D341Med (cell line): ENCODE results near the gene SCRN1.
"Not testable (repeated sequence)": the region's sequence is repeated elsewhere in the genome, so short reads cannot be mapped to it uniquely, and the experiment has no call there.

Source experiments
- DNase-seq: peaks from one replicate; pipeline ENCODE4 v3.0.0; 2012; ENCODE audit warnings: low spot score

Gene SCRN1

DNA sequence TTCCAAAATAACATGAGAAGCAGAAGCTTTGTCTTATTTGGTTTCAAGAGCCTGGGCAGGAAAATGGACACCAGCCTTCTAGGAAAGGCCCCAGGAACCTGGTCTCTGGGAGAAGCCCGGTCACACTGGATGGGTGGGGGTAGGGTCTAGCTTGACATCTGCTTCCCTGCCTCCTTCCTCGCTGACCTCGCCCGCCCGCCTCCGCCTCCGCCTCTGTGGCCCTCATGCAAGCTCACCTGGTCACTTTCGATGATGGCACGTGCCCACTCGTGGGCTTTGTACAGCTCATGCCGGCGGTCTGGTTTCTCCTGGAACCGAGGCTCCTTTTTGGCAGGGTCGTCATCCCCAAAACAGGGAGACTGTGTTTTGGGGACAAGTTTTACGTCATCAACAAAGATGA, 63.4 kb downstream of the SCRN1 start:
- DNase-seq: no peak

DNA sequence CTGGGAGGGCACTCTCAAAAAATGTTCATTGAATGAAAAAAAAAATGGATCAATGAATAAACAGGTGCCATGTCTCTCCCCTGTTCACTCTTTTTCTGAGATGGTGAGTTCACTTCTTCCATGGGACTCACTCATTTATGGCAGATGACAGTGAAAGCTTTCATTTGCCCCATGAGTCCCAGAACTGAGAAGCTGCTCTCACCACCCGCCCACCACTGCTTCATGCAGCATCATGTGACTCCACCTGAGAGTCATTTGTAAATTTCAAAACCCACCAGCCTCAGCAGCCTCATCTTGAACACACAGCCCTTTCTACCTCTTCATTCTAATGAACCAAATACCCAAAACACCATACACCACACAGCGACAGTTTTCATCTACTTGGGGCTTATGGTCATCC, 64.9 kb downstream of the SCRN1 start:
- no peak for DNase-seq

DNA sequence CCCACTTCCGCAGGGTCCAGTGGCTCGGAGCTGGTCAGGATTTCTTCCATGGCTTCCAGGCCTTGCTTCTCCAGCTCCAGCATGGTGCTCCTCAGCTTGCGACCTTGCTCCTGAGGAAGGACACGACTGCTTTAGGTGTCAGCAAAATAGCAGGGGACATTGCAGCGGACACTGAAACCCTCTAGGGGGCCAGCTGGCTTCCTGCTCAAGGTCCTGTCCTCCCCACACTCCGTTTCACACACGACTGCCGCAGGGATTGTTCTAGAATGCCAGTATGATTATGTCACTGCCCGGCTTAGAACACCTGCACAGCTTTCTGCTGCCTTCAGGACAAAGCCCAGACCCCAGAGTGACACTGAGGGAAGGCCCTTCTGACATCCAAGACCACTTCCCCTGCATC, 65.6 kb downstream of the SCRN1 start:
- DNase-seq: no peak

- no peak for DNase-seq
These were observed 66.5 kb downstream of the SCRN1 start for GRCh38 chr7:29922921-29923700.

GRCh38 chr7:29921404-29922010, 68.1 kb downstream of the SCRN1 start:
- peak; percentile 79 for DNase-seq

DNA sequence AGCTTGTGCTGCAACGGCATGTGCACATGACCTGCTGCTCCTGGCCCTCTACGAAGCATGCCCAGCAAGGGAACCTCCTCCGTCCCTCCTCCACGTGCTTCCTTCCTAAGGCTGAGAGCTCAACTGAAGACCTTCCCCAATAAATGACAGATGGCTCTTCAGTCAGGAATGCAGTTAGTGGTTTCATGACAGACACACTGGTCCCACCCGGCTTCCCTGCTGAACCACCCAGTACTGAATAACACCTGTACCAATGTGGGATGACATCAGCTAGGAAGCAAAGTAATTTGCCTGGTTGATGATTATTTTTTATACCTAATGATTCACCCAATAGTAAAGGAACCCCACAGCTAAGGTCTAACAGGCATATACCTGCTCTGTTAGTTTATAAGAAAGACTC, 69.1 kb downstream of the SCRN1 start:
- DNase-seq: no peak

- DNase-seq: no peak
These were observed 69.8 kb downstream of the SCRN1 start for GRCh38 chr7:29919790-29920189.

DNA sequence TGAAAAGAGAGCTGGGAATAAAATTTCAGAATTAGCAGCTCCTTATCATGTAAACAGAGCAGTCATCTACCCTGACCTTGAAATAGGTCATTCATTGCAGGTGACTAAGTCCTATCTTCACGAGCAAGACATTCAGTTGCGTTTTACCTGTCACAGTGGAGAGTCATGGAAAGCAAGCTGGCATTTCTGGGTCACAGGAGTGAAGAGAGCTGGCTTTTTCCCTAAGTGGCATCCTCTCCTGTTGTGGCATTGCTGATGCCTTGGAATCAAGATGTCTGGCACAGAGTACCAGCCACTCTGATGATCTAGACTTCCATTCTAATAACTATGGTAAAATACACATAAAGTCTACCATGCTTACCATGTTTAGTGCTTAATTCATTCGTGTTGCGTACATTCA, 70.8 kb downstream of the SCRN1 start:
- no peak for DNase-seq

GRCh38 chr7:29917641-29918040, 72.0 kb downstream of the SCRN1 start:
- no peak for DNase-seq

DNA sequence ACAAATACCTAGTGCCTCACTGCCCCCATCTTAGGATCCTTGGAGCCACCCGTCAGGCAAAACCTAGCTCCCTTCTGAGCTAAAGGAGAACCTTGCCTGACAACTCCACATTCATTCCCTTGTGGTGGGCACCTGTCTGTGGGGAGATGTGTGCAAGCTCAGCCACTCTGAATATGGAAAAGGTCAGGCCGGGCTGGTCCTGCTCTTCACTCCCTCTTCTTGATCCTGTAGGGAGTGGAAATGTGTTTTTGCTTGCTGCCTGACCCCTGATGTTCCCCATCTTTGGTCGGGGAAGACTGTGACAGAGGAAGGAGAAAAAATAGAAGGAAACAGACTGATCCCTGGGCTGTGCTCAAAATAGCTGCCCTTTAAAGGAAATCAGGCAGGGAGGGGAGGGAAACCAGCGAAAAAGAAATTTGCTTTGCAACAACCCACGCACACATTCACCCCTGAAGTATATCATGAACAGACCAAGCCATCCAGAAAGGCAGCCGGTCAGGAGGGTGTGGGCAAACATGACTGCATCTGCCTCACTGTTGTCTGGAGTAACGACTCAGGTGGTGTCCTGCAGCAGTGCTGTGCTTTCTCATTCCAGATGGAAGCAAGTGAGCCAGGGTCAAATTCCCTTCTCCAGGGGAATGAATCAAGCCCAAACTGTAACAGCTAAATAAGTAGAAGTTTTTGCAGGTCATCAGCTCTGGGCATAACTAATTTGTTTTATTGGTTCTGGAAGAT, 74.0 kb downstream of the SCRN1 start:
- no peak for DNase-seq

- DNase-seq: no peak
These were observed 75.4 kb downstream of the SCRN1 start for GRCh38 chr7:29914180-29914579.

GRCh38 chr7:29906200-29907022, 83.2 kb downstream of the SCRN1 start:
- no peak for DNase-seq

DNA sequence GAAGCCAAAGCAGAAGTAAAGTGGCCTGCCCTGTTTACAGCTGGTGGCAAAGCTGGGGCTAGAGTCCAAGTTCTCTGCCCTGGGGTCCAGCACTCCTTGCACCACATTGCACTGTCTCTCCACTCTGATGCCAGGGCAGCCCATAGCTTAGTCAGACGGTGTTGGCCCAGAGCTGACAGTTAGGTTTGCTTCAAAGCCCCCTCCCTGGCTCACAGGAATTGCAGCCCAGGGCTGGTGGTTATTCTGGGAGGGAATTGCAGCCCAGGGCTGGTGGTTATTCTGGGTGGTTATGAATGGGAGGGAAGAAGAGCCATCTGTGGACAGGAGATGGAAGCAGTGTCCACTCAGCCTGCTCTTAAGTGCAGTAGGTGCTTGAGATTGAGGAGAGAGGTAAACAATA, 88.9 kb downstream of the SCRN1 start:
- no peak for DNase-seq

- no peak for DNase-seq
These were observed 91.3 kb downstream of the SCRN1 start for GRCh38 chr7:29898301-29898700.

- no peak for DNase-seq
These were observed 92.8 kb downstream of the SCRN1 start for GRCh38 chr7:29896685-29897411.

DNA sequence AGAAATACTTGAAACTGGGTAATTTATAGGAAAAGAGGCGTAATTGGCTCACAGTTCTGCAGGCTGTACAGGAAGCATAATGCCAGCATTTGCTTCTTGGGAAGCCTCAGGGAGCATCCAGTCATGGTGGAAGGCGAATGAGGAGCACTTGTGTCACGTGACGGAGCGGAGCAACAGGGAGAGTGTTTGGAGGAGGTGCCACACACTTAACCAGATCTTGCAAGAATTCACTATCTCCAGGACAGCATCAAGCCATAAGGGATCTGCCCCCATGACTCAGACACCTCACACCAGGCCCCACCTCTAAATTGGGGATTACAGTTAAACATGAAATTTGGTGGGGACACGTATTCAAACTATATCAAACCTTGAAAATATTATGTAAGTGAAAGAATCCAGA, 94.0 kb downstream of the SCRN1 start:
- DNase-seq: no peak

- DNase-seq: no peak
These were observed 95.3 kb downstream of the SCRN1 start for GRCh38 chr7:29894256-29894655.

- no peak for DNase-seq
These were observed 96.1 kb downstream of the SCRN1 start for GRCh38 chr7:29893351-29893965.

GRCh38 chr7:29892231-29892630, 97.4 kb downstream of the SCRN1 start:
- DNase-seq: no peak

DNA sequence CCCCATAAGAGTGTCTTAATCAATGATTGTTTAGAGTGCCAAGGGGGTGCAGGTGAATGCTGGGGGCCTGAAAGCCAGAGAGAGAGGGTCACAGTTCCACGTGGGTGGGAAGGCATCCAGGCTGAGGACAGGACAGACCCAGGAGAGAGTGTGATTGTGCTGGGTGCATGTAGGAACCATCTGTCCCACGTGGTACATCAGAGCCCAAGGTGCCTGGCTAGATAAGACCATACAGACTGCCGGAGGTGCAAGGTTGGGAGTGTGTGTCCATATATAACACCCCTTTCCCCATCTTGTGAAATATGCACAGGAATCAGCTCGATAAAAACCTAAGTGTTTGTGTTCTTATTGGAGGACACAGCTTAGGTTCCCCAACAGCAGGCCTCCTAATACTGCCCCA, 97.8 kb downstream of the SCRN1 start:
- DNase-seq: peak; percentile 4

DNA sequence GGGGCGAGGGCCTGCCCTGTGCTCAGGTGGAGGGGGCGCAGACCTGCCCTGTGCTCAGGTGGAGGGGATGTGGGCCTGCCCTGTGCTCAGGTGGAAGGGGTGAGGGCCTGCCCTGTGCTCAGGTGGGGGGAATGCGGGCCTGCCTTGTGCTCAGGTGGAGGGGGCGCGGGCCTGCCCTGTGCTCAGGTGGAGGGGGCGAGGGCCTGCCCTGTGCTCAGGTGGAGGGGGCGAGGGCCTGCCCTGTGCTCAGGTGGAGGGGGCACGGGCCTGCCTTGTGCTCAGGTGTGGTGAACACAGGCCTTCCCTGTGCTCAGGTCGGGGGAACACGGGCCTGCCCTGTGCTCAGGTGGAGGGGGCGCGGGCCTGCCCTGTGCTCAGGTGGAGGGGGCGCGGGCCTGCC, 98.8 kb downstream of the SCRN1 start:
- DNase-seq: not testable (repeated sequence)
